ENCODE data around the gene CLCN2. TPM values are rescaled to one million over a fixed set of nuclear protein-coding genes. Genes with fewer than 3 reads are reported as not detected.

Gene CLCN2
- total and polyA plus RNA-seq, 3 donors from 2014 or later: 46.7 to 118 (median 98.2) TPM

GRCh38 chr3:184335291-184335660 lies 26.1 kb downstream of the CLCN2 start:
- Histone ChIP-seq H3K4me3 (peak overlapping the region; percentile 77 to 95), H3K27me3 (no peaks in the 10 kb centered on the region), H3K27ac (peak overlapping the region; percentile 96 to 98), H3K4me1 (peaks cover 31% of the 10 kb centered on the region), H3K9me3 (no peaks in the 10 kb centered on the region), H3K36me3 (ENCODE audit: low read depth, missing control alignments) (no peaks in the 10 kb centered on the region)
- DNase-seq: no peak
- intact Hi-C loops (cut with DNase I; ENCODE audit: low total_unique reads): no loop called here
- TF ChIP-seq CTCF (IDR thresholded peaks at IDR 0.05) (no peak), POLR2A (IDR thresholded peaks at IDR 0.05) (no peak)
- 32 to 40% methylated on average over 3 to 4 of the region's 4 CpGs for WGBS, 2 donors

GRCh38 chr3:184334470-184335158 lies 26.8 kb downstream of the CLCN2 start:
- Histone ChIP-seq H3K4me1 (peaks cover 31% of the 10 kb centered on the region), H3K36me3 (ENCODE audit: low read depth, missing control alignments) (no peaks in the 10 kb centered on the region), H3K27me3 (no peaks in the 10 kb centered on the region), H3K4me3 (no peak overlapping the region), H3K27ac (peak overlapping the region; percentile 96 to 98), H3K9me3 (no peaks in the 10 kb centered on the region)
- intact Hi-C loops (cut with DNase I; ENCODE audit: low total_unique reads): no loop called here
- no peak for DNase-seq
- 82% methylated on average over 13 to 15 of the region's 15 CpGs for WGBS, 2 donors
- TF ChIP-seq POLR2A (IDR thresholded peaks at IDR 0.05) (no peak), CTCF (IDR thresholded peaks at IDR 0.05) (no peak)

- Histone ChIP-seq H3K9me3 (no peaks in the 10 kb centered on the region), H3K4me3 (no peak overlapping the region), H3K4me1 (peaks cover 26% of the 10 kb centered on the region), H3K36me3 (ENCODE audit: low read depth, missing control alignments) (peaks cover 3% of the 10 kb centered on the region), H3K27me3 (no peaks in the 10 kb centered on the region), H3K27ac (no peak overlapping the region)
- TF ChIP-seq CTCF (IDR thresholded peaks at IDR 0.05) (no peak), POLR2A (IDR thresholded peaks at IDR 0.05) (no peak)
- 81 to 85% methylated on average over 3 of the region's 3 CpGs for WGBS, 2 donors
- intact Hi-C loops (cut with DNase I; ENCODE audit: low total_unique reads): no loop called here
- DNase-seq: no peak
Measured at GRCh38 chr3:184333700-184334099, 27.7 kb downstream of the CLCN2 start.

- H3K4me3 ChIP-seq: no peak overlapping the region
- peaks cover 21% of the 10 kb centered on the region for H3K4me1 ChIP-seq
- 81 to 88% methylated on average over 6 of the region's 6 CpGs for WGBS, 2 donors
- H3K9me3 ChIP-seq: no peaks in the 10 kb centered on the region
- peaks cover 3% of the 10 kb centered on the region for H3K36me3 ChIP-seq (ENCODE audit: low read depth, missing control alignments)
- H3K27me3 ChIP-seq: no peaks in the 10 kb centered on the region
- DNase-seq: no peak
- H3K27ac ChIP-seq: no peak overlapping the region
- TF ChIP-seq POLR2A (IDR thresholded peaks at IDR 0.05) (no peak), CTCF (IDR thresholded peaks at IDR 0.05) (no peak)
- intact Hi-C loops (cut with DNase I; ENCODE audit: low total_unique reads): no loop called here
Measured at GRCh38 chr3:184333190-184333589, 28.2 kb downstream of the CLCN2 start.

All from testis (tissue), 3 donors.